ENCODE data around the gene IFT122.
A peak's percentile ranks its signal among the peaks of the same experiment; 100 is the strongest.
"Not testable (repeated sequence)": the region's sequence is repeated elsewhere in the genome, so short reads cannot be mapped to it uniquely, and the experiment has no call there.

The IFT122 gene

DNA sequence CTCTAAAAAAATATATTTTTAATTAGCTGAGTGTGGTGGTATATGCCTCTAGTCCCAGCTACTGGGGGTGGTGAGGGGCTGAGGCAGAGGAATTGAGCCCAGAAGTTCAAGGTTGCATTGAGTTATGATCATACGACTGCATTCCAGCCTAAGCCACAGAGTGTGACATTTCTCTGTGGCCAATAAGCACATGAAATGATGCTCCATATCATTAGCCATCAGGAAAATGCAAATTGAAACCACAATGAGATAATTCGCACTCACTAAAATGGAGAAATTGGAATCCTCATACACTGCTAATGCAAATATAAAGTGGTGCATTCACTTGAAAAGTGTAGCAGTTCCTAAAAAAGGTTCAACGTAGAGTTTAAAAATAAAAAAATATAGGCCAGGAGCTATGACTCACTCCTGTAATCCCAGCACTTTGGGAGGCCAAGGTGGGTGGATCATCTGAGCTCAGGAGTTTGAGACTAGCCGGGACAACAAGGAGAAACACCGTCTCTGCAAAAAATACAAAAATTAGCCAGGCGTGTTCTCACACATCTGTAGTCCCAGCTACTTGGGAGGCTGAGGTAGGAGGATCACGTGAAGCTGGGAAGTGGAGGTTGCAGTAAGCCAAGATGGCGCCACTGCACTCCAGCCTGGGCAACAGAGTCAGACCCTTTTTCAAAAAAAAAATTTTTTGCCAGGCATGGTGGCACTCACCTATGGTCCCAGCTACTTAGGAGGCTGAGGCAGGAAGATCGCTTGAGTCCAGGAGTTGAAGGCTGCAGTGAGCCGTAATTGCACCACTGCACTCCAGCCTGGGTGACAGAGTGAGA lies 35.2 kb downstream of the IFT122 start:
- DNase-seq: no peak

- DNase-seq: no peak
These were observed 35.8 kb downstream of the IFT122 start for GRCh38 chr3:129475863-129476262.

- no peak for DNase-seq
These were observed 36.6 kb downstream of the IFT122 start for GRCh38 chr3:129476586-129476985.

DNA sequence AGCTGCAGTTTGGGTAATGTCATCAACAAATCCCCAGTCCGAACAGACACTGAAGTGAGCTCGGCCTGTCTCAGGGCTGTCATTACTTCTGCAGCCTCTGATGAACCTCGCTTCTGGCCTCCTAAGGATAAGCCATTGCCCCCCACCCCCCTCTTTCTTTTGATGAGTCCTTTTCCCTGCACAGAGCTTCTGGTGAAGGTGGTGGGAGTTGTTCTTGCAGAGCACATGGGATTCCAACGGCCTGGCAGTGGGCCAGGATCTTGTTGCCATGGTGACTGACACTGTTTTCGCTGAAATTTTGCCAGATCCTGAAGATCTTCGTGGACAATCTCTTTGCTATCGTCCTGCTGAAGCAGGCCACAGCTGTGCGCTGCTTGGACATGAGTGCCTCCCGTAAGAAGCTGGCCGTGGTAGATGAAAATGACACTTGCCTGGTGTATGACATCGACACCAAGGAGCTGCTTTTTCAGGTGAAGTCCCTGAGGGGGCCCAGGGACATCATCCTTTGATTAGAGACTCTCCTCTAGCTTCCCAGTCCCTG lies 41.3 kb downstream of the IFT122 start:
- DNase-seq: not testable (repeated sequence)

- DNase-seq: no peak
These were observed 41.8 kb downstream of the IFT122 start for GRCh38 chr3:129481766-129482332.

DNA sequence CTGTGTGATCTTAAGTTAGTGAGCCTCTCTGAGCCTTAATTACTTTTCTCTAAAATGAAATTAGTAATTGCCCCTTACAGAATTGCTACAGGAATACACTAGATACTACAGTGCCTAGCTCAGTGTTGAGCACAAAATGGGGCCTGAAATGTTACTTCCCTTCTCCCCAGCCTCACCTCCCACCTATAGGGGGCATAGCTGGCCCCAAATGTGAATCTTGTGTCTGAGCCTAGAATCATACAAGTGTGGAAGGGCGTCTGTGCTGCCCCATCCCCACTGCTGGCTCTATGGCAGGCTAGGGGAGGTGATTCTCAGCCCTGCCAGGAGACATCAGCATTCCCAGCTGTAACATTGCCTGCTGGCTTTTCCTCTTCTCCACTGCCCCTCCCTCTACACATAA lies 42.7 kb downstream of the IFT122 start:
- DNase-seq: peak; percentile 30 to 36

DNA sequence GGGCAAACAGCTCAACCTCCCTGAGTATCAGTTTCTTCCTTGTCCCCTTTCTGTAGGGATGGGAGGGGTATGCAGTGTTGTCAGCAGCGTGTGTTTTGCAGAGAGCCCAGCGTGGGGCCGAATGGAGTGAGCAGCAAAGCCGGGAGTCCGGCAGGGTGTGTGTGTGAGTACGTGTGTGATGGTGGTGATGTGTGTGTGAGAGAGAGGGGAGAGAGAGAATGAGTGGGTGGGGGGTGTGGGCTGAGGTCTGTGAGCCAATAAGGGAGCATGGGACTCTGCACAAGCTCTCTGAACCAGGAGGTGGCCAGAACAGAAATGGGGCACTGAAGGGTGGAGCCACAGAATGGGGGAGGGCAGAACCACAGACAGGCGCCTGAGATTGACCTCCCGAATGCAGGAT lies 43.8 kb downstream of the IFT122 start:
- no peak for DNase-seq

GRCh38 chr3:129485146-129485545 lies 45.1 kb downstream of the IFT122 start:
- DNase-seq: not testable (repeated sequence)

GRCh38 chr3:129485721-129486663 lies 46.0 kb downstream of the IFT122 start:
- DNase-seq: no peak

DNA sequence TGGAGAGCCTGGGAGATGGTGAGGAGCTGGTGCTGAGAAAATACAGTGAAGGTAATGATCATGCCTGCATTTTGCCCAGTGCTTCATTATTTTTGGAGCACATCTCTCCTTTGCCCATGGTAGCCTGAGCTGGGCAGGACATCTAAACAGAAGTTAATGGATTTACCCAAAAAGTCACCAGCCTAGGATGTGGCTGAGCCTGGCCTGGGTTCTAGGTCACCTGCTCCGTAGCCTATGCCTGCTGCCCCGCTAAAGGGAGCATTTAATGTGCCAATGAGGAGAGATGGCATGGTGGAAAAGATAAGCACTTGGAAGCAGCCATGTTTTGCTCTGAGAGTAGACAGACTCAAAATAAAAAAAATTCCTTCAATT lies 46.6 kb downstream of the IFT122 start:
- no peak for DNase-seq

GRCh38 chr3:129487183-129487867 lies 47.3 kb downstream of the IFT122 start:
- no peak for DNase-seq

- not testable (repeated sequence) for DNase-seq
These were observed 47.9 kb downstream of the IFT122 start for GRCh38 chr3:129487868-129488335.

DNA sequence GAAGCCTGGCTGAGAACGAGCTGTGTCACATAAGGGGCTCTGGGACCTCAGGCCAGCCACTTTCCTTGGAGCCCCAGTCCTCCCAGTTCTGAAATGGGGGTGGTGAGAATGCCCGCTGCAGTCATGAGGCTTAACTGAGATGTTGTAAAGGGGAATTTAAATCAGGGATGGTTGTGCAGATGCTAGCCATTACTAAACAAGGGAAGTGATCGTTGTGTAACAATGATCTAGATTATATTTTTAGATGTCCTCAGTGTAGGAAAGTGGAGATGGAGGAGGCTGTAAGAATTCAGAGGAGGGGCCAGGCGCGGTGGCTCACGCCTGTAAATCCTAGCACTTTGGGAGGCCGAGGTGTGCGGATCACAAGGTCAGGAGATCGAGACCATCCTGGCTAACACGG lies 49.2 kb downstream of the IFT122 start:
- not testable (repeated sequence) for DNase-seq

GRCh38 chr3:129490273-129490675 lies 50.2 kb downstream of the IFT122 start:
- peak; percentile 40 to 83 for DNase-seq

DNA sequence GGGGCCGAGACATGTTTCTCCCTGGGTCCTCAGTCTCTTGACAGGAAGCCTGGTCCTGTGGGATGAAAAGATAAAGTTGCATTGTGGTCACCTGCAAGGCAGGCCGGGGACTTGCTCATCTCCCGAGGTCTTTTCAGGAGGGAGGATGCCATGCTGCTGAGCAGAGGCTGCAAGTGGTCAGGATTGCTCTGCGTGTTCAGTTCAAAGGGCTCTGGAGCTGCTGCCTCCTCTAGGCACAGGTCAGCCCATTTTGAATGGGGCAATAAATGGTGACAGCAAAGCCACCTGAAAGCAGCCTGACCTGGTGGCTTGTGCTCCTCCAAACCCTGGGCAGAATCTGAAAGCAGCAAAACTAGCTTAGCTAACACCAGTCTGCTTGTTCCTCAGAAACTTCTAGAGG lies 51.1 kb downstream of the IFT122 start:
- DNase-seq: not testable (repeated sequence)

DNA sequence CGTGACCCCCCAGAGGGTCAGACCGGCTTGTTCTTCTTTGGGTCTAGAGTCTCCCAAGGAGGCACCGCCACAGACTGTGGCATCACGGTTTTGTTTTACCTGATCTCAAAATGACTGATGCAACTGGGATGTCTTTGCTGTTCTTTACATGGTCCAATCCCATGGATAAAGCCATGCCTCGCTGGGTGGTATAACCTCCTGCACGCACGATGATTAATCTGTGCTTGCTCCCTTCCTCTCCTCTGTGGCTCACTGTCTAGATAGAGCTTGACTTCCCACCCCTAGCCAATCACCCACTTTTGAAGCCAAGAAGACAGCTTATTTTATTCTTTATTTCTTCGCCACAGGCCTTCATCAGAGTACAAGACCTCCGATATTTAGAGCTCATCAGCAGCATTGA lies 51.8 kb downstream of the IFT122 start:
- no peak for DNase-seq

GRCh38 chr3:129492691-129493090 lies 52.7 kb downstream of the IFT122 start:
- DNase-seq: no peak

DNA sequence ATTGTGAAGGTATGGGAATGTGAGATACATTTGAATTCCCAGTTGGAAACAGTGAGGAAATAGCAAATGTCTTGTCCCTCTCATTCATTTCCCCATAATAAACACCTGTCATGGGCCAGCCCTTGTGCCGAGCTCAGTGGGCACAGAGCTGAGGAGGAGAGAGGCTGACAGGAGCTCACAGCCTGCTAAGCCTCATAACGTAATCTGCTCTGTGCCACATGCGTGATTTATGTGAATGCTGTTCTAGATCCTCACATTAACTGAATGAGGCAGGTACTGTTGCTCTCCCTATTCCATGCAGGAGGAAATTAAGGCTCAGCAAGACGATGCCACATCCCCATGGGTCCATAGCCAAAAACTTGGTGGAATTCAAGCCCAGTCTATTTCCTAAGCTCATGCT lies 53.2 kb downstream of the IFT122 start:
- no peak for DNase-seq

- not testable (repeated sequence) for DNase-seq
These were observed 54.5 kb downstream of the IFT122 start for GRCh38 chr3:129494499-129494898.

- not testable (repeated sequence) for DNase-seq
These were observed 55.1 kb downstream of the IFT122 start for GRCh38 chr3:129495006-129495639.

GRCh38 chr3:129497876-129498275 lies 57.9 kb downstream of the IFT122 start:
- DNase-seq: not testable (repeated sequence)

Measured in NCI-H524 (cell line).